Activated T-cell treated with anti-CD3 and anti-CD28 coated beads for 1 hour (primary cell): ENCODE measurements around the gene NTM.
"Not testable (repeated sequence)": the region's sequence is repeated elsewhere in the genome, so short reads cannot be mapped to it uniquely, and the experiment has no call there.

Experiments
- DNase-seq: peaks from one replicate; pipeline ENCODE4 v3.0.0-alpha.2; 2020; ENCODE audit warnings: low read depth

NTM gene

DNA sequence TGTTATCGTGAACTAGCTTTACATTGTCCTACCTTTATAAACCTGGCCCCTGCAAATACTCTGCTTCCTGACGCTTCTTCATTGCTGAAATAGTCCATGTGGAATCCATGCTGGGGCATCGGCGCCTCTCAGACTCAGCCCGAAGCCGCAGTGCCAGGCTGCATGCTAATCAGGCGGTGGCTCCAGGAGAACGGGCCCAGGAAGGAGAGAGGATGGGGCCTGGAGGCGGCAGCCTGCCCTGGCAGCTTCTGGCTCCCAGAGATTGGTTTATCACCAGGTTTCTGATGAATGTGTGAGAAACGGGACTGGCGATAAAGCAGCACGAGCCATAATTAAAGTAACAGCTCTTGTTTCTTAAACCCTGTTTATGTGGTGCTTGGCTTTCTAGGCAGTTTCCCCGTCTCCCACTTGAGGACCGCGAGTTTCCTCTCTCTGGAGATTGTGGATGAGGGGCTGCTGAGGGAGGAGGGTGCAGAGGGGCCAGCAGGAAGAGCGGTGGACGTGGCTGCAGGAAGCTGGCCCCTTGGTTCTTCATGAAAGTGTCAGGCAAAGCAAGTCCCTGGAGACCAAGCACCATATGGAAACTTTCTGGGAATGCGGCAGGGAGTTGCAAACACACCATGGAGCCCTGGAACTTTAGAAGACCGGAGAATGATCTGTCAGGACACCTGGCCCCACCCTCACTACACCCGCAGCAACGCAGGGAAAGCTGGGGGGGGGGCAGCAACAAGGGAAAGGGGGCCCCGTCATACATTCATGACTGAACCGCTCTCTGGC is 93.4 kb downstream of the NTM start:
- no peak for DNase-seq

DNA sequence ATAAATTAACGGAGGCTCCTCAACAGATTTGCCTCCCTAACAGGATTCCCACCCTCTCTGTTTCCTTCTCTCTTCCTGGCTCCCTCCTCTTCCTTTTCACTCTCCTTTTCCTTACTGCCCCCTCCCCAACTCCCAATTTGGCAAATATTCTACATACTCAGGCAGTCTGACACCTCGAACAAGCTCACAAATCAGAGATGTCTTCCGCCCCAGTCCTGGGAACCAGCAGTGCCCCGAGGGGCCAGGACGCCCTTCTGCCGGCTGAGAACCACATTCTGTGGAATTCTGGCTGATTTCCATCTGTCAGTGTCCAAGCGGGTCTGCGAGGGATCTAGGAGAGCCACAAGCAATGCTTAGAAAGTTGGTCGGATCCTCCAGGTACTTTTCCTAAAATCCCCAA is 94.0 kb downstream of the NTM start:
- no peak for DNase-seq

DNA sequence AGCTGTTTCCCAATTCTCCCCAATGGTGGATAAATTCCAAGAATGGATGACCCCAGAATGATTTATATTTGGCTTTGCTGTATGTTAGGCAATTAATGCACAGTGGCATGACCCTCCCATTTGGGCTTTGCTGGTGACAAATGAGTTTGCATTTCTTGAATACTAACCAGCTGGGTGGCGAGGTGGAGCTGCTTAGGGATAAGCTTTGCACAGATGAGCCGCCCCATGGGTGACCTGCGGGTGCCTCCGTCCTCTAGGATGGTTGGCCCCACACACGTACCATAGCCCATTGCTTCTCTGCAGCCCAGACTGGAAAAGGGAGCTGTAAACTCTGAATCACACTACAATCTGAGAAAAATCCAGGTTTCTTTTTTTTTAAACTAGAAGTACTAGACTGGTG is 94.6 kb downstream of the NTM start:
- DNase-seq: no peak

DNA sequence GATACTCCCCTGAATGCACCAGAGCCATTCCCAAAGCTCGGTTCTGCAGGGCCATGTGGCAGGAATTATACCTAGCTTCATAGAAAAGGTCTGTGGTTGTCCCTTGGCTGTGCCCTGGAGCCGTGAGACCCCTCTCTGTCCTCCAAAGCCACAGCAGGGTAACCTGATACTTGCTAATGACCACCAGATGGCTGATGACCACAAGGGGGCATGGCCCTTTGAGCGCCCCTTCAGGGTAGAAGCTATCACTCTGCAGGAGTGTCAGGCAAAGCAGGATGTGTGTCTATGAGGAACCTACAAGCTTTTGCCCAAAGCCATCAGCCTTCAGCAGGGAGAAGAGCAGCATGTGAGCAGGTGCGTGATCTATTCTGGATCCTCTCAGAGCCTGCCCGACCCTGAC is 95.3 kb downstream of the NTM start:
- no peak for DNase-seq

DNA sequence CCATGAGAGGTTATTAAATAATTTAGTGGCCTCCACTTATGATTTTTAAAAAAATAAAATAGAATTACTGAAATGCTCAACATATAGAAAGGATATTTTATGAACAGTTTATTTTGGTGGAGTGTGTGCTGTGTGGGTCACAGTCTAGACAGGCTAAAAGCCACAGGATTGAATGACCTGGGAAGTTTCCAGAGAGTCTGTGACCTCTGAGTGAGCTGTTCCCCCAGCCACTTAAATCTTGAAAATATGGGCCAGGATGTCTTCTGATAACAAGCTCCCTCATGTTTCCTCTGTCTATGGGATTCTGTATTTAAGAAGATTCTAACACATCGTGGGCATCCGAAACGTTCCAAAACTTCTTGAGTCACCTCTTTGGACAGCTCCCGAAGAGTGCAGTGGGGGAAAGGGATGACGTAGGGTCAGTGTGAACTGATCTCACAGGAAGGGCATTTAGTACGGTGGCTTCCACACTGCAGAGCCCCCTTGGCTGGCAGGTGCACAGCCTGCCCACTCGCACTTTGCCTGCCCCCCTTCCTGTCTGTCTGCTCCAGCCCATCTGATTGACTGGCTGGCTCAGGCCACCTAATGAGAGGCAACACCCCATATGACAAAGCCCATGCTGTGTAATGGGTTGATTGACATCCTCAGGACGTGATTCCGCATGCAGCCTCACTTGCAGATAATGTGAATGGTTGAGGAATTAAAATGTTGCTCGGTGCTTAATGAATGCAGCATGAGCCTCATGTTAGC is 97.4 kb downstream of the NTM start:
- no peak for DNase-seq

DNA sequence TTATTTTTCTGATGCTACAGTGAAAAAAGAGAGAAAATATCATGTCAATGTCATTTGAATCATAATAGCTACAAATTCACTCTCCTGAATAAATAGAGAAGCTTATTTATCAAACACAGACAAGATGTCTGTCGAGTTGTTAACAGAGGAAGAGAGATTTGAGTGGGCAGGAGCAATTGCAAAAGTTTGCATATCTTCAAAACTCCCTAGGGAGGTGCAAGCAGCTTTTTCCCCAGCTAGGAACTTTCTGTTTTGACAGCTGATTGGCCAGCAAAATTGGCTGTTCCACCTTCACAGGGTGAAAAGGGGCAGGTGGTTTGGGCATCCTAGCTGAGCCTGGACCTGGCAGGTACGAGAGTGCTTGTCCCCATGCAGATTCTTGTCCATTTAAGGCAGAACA is 98.2 kb downstream of the NTM start:
- no peak for DNase-seq

DNA sequence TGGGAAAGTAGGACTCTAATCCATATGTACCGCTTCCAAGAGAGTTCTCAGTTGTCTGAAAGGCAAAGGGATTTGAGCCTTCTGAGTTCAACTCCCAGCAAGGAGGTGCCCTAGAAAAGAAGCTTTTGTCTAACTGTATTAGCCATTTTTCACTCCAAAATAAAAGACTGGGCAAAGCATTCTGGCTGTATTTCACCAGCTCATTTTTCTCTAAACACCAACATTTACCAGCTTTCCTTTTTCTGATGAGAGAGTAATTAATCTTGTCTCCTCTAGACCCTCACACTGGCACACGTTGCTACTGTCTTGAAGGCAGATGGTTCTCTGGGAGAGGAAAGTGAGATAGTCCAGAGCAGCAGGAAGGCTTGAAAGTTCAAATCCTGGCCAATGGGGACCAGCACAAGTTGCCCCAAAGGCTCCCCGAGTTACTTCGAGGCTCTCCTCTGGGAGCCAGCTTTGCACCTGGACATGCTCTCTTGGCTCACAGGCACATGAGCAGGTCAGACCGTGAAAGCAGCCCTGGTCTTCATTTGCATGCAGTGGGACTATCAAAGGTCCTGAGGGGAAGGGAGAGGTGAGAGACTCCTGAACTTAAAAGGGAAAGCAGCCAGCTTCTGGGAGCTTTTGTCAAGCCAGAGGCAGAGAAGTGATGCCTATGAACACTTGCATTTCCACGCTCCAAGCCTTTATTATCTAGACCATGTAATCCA is 100.0 kb downstream of the NTM start:
- no peak for DNase-seq

DNA sequence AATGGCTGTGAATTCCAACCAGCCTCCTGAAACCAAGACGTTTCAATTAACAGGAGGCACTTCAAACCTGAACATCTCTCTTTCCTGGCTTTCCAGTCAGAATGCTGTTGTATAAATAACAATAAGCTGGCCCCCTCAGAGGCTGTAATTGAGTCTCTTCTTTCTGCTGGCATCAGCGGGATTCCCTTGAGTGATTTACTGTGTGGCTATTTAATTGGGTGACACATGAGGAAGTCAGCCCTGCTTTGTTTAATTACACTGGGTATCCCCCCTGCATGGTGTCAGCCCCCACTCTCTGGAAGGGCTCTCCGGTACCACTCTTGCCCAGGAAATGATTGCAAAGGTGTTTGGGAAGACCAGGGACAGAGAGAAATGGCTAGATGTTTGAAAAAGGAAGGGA is 101.6 kb downstream of the NTM start:
- no peak for DNase-seq

DNA sequence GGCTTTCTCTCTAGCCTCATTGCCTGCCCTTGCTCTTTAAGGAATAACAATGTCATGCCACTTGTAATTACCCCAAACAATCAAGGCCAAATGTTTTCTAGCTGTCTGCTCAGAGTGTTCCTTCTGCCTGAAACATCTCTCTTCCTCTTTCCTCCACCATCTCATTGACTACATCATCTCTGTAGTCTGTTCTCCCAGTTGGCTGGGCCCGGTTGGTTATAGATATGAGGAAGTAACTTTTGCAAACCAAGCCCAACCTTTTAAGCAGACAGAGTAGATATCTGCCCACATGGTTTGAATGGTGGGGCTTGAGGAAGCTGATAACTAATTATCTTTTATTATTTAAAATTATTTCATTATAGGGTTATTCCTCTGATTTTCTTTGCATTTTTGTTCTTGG is 104.5 kb downstream of the NTM start:
- DNase-seq: no peak

DNA sequence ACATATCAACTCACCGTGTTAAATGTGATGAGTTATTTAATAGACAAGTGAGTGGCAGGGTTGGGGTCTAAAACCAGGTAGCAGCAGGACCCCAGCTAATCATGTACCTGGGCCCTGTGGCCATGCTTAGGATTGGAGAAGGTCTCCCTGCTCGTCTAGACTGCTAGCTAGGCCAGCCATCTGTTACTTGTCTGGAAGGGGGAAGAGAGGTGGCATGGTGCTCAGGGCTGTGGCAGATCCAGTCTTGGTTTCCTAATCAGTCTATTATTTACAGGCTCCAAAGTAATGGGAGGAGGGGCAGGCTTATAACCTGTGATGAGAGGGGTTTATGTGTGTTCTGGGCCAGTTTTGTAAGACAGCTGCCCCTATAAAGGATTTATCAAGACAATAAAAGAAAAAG is 105.9 kb downstream of the NTM start:
- DNase-seq: no peak

DNA sequence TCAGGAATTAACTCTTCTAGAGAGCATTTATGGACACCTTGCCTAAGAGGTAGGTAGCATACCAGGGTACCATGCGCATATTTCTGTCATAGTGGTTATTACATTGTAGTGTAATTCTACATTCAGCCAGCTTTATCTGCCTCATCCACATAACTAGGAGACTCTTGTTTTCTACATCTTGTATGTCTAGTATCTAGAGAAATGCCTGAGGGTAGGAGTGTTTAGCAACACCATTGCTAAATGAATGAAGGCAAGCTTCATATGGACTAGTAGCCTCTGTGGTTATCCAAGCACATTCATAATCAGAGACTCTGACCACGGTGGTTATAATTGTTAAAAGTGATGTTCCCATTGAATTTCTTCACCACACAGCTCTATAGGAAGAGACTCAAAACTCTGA is 107.9 kb downstream of the NTM start:
- no peak for DNase-seq

DNA sequence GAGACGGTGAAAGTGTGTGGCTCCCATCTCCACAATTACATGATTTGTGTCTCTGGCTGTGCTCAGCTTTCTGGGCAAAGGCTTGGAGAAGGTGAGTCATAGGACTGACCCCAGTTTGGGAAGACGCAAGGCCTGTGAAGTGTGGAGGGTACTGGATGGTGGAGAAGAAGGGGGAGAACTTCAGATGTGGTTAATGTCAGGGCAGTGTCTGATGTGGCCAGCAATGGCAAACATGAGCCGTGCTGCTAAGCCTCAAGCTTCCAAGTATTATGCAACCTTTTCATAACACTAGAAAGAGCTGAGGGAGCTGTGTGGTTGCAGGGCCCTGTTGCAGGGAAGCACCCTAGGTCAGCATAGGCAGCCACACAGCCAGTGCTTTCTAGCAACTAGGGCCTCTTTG is 110.9 kb downstream of the NTM start:
- DNase-seq: no peak

DNA sequence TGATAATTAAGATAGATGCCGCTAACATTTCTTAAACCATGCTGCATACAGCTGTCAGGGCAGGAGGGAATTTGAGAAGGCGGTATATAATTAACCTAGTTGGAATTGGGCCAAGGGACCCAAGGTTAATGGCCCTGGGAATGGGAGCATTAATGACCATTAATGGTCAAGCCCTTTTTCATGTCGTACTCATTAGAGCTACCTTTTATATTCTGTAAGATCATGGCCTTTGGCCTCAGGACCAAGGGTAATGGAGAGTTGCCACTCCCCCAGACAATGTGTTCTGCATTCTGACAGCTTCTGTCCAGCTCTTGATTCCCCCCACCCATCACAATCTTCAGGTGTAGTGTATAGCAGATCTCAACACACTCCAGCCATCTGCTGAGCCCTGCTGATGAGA is 111.6 kb downstream of the NTM start:
- DNase-seq: no peak

DNA sequence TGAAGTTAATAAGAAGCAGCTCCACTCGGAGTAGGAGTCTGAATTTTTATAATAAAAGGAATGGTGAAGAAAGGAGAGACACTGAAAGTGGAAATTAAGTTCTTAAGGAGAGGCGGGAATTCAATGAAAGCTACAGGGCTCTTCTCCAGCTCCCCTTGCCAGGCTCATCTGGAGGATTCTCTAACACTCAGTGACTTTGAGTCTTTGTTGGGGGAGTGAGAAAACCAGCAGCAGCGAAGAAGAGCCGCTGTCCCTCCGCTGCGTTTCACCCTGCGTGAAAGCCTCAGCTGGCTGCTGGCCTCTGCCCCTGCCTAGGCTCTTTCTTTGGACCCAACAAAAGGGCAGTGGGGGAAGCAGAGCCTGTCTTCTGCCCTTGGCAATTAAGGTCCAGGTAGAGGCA is 113.0 kb downstream of the NTM start:
- no peak for DNase-seq

DNA sequence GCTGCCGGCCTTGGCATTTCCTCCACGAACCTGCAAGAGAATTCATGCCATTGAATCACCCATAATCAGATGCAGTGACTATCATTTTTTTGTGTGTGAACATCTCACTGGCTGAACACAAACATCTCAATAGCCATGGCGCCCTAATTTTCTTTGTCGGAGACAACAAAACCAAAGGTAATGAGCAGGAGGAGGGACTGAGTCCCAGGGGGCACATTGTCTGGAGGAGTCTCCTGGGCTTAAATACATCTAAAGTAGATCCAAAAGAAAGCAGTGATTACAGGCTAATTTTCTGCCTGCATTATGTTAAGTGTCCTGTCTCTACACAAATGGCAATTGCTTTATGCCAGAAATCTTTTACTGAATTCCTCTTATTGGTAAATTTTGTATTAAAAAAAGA is 113.5 kb downstream of the NTM start:
- DNase-seq: no peak

DNA sequence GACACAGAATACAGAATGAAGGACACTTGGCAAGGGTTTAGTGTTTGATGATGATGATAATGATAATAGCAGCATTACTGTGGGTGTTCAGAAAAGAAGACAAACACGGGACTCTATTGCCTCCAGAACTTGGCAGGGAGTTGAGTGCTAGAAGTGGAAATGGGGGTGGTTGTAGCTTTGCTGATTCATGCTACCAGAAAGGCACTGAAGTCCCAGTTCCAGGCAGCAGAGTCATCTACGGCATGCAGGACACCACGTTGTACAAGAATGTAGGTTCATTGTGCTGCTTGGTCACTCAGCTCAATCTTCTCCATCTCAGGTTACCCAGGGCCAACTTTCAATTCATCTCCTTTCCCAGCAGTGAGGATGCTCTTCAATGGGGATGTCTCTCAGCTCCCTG is 115.7 kb downstream of the NTM start:
- DNase-seq: no peak

DNA sequence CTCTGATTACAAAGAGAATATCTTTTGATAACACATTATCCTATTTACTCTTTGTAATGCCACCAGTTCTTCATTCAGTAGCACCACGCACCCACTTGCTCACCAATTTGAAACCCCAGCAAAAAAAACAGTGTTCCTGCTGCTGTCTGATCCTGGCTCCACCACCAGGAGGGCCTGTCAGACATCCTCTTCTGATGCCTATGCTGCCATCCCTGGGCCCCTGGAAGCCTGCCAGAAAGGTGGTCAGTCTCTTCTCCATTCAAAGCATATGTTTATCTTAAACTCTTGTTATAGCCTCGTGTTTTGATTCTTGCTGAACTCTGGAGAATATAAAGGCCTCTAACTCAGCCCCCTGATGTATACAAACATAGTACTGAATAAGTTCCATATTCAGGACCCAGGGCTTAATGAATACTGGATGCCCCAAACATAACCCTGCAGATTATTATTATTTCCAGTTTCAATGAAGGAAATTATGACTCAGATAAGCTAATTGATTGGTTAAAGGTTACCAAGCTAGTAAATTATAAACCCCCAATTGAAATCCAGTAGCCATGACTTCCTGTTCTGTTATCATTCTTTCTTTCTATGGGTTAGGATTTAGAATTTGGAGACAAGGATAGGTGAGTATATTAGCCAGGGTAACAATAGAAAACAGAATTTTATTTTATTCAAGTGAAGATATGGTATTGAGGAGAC is 116.7 kb downstream of the NTM start:
- DNase-seq: no peak

DNA sequence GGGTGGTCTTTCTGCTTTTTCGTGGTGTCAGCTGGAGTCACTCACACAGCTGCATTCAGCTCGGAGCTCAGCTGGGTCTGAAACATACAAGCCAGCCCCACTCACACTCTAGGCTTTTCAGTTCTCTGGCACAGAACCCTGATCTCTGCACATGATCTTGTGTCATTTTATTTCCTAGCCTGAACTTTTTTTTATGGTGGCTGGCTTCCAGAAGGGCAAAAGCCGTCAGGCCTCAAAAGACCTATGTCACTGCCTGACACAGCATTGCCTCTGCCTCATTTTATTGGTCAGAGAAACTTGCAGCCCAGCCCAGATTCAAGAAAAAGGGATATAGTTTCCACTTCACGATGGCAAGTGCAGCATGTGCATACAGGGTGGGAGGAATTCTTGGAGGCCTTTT is 117.8 kb downstream of the NTM start:
- no peak for DNase-seq

DNA sequence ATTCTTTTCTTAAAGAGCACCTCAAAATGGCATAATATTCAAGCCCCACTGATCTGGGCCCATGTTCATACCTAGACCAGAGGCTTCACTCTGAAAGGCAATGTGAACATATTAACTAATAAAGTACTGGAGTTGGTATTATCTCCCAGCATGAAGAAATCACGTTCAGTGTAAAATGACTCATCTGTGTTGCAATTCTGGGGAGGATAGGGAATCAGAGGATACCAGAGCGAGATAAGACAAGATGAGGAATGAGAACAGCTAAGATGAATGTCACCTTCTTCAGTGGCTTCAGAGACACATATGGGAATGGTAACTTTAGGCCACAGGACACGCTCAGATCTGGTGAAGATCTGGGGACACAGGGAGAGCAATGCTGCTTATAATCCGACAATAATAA is 121.1 kb downstream of the NTM start:
- no peak for DNase-seq

DNA sequence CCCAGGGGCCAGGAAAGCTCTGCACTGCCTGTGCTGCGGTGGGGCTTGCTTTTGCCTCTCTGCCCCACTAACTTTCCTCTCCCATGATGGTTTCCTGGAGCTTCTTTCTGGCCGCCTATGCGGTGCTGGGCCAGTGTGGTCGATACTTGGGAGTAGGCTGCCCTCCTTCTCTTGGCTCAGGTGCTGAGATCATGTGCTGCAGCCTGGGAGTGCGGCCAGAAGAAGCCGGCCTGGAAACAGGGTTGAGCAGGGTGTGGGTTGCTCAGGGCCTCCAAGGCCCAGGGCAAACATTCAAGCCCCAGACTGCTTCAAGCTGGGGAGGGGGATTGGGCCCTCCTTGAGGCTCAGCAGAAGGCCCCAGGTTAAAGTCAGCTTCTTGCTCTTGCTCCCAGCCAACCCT is 125.0 kb downstream of the NTM start:
- no peak for DNase-seq

DNA sequence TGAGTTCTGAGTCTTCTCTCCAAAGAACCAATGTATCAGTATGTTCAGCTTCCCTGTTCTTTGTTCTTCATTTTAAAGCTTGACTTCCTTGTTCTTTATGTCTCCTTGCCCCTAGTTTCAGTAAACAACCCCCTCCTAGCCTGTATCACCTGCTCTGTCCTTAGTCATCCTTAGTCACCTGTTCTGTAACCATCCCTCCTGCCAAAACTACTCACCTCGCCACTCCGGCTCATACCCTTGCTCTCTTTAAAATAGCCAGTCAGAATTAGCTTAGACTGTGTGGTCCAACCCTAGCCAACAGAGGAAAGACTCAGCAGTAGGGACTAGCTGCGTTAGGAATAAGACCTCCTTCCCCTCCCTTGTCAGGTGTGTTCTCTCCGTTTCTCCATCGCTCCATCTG is 127.3 kb downstream of the NTM start:
- not testable (repeated sequence) for DNase-seq

DNA sequence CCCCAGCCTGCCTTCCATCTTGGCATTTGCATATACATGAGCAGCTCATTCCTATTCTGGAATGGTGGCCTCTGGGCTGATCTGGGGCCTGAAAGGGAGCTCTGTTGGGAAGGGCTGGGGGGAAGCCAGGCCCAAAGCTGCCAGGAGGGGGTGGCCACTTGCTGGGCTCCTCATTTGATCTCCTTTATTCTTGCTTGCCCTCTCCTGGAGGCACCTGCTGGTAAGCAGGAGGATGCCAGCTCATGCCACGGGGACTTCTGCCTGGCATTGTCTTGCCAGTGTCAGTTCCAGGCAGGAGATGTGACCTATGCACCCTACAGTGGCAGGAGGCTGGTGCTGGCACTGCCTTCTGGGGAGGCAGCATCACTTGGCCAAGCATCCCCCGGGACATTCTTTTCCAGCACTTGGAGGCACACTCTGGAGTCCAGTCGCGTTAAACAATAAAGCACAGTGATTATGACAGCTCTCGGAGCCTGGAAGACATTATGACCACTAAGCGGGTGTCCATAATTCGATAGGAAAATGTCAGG is 128.3 kb downstream of the NTM start:
- DNase-seq: no peak
